Activated T-cell treated with anti-CD3 and anti-CD28 coated beads for 1 hour (primary cell): Measurements from ENCODE around the gene GCK.
"Not testable (repeated sequence)": the region's sequence is repeated elsewhere in the genome, so short reads cannot be mapped to it uniquely, and the experiment has no call there.

Source experiments
- DNase-seq: peaks from one replicate; pipeline ENCODE4 v3.0.0-alpha.2; 2020; ENCODE audit warnings: low read depth

The GCK gene

DNA sequence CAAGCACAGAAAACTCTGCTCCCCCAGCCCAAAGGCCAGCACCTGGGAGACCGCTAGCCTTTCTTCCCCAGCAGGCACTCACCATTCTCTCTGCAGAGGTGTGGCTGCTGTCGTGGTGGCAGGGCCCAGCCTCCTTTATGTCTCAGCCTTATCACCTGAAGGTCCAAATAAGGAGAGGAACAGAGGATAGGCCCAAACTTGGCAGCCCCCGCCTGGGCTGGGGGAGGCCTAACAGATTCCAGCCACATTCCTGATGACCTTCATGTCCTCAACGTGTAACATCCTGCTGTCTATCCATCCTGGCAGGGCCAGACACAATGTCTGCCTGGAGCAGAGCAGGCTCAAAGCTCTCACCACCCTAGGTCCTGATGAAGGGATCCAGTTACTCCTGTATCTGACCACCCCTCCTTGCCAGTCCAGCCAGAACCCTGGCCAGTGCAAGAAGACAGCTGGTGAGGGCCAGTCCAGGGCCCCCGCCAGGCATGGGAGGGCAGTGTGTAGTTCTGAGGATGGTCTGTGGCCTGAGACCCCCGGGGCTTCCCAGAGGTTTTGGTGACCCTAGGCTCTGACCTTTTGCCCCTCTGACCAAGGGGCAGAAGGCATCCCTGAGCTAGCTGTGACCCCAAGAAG is 47.9 kb downstream of the GCK start, which contains the start of gene MYL7:
Gene MYL7 (minus strand): TSS at position 112 of the 630 bp plus-strand sequence. CDS start 27 bp downstream, at position 85.
- DNase-seq = no peak

DNA sequence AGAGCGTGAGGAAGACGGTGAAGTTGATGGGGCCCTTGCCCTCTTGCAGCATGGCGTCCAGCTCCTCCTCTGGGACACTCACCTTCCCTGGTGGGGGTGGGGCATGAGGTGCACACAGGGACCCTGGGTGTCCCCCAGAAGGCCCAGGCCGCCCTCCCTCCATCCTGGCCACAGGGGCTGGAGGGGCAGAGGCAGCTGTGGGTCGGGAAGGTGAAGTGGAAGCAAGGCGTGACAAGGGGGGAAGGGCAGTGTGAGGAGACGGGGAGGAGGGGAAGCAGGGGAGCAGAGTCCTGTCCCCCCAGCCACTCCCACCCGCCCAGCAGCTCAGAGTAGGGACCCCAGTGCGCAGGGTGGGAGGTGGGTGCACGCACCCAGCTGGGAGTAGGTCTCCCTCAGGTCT is 48.9 kb downstream of the GCK start:
- DNase-seq = no peak

DNA sequence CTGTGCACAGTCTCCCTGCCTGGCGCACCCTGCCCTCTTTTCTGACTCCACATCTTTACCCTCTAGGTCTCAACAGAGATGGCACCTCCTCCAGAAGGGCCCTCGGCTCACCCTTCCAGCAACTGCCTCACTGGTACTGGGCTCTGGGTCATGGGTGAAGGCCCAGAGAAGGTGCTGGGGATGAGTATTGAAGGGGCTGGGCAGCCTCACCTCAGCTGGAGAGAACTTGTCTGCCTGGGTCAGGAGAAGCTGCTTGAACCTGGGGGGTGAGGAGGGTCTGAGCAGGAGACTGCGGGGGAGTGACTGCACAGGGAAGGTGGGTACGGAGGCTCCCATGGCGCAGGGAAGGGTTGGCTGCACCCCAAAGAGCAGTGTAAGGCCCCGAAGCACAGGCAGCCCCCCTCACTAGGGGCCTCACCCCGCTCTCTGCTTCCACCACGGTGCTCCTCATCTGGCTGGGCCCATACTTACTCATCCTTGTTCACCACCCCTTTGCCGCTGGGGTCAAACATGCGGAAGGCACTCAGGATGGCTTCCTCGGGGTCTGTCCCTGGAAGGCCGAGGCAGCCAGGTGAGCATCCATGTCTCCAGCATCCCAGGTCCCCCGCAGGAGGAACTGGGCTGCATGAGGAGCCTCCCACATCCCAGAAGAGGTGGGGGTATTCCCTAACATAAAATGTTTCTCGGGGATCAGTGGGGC is 49.8 kb downstream of the GCK start:
- DNase-seq = no peak

DNA sequence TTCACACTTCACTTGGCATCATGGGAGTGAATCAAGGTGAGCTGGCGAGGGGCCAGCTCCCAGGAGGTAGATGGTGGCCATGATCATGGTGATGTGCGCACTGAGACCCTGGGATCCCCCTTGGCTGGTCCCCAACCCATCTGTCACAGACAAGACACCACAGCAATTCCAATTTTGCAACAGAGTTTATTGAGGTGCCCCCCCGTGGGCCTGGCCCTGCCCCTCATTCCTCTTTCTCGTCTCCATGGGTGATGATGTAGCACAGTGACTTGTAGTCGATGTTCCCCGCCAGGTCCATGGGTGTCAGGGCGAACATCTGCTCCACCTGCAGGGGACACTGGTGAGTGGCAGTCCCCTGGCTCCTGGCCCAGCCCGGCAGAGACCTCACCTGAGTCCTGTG is 50.5 kb downstream of the GCK start:
- no peak for DNase-seq

DNA sequence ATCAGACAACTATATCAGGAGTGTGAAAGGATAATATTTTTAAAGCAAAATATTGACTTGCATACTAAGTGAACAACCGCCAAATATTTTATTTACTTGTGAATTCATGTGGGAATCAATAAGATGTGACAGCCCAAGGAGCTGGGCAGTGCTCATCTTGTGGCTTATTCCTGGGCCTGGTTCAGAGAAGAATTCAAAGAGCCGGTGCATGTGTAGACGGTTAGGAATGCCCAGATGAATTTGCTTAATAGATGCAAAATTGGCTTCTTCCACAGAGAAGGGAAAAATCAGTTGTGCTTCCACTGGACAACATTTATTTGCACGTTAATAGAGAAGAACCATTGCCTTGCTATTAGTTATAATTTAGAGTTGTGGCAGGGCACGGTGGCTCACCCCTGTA is 52.5 kb downstream of the GCK start:
- no peak for DNase-seq

DNA sequence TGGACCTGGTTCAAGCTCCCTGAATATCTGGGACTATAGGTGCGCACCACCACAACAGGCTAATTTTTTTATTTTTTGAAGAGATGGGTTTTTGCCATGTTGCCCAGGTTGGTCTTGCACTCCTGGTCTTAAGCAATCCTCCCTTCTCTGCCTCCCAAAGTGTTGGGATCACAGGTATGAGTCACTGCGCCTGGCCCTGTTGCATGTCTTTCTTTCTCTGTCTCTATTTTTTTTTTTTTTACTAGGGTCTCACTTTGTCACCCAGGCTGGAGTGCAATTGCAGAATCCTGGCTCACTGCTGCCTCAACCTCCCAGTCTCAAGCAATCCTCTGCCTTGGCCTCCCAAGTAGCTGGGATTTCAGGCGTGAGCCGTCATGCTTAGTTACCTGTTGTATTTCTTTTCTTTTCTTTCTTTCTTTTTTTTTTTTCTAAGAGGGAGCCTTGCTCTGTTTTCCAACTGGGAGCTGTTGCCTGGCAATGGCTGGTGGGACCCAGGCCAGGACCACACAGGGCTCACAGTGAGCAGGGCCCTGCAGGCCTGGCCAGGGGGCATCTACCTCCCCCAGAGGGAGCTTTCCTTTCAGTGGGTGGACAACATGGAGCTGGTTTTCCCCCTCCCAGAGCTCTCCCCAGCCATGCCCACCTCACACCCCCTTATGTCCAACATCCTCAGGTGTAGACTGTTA is 54.2 kb downstream of the GCK start:
- no peak for DNase-seq

DNA sequence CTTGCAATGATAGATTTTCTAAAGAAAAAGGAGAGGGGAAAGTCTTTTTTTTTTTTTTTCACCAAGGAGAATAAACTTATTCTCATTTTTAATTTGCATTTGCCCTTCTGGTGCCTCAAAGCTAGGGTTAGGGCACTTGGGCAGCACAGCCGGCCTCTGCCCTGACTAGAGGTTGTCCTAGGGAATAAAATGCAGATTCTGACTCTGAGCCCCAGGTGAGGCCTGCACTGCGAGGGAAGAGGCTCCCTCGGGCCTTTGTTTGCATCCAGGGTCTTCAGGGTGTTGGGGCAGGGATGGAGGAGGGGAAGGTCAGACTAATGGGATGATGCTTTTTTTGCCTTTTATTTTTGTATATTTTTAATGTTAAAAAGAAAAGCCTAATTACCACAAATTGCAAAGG is 55.9 kb downstream of the GCK start:
- DNase-seq = no peak

DNA sequence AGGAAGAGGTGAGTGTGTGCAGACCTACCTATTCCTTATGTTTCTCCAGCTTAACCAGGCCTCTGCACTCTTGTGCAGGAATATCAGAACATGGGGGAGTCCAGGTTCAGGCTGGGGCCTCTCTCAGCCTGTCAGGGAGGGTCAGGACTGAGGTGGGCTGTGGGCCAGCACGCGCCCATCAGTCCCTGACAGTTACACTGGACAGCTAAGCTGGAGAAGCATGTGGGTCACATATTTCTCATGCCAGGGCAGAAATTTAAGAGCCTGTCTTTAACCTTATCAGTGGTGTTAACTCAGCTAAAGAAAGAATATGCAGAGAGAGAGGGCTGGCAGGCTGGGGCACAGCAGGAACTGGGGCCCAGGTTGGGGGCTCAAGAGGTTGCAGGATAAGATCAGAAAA is 57.2 kb downstream of the GCK start:
- no peak for DNase-seq

DNA sequence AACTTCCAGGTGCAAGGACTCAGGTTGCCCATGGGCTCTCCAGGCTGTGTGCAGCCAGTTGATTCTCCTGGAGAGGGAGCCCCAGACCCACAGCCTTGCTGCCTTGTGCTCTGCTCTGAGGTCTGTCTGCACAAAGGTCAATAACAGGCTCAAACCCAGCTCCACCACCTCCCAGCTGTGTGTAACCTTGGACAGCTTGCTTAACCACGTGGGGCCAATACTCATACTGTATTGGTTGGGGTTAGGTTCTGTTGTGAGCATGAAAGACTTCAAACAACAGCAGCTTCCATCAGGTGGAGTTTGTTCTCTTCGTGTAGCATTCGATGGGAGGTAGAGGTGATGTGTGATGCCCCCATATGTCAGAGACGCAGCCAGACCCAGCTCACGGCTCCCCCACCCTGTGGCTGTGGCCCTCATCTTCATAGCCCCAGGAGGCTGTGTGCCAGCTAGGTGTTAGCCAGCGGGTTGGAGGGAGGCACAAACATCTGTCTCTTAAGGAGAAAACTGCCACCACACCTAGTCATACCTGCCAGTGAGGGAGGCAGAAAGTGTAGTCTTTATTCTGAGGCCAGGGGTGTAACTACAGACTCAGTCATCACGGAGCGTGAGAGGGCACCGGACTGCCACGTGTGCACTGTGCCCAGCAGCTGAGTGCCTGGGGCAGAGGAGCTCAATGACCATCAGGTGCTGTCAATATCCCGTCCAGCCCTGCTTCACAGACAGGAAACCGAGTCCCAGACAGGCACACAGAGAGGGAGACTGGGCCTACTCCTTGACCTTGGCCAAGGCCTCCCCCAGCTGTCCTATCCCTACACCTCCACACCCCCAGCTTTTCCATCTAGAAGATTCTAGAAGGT is 57.8 kb downstream of the GCK start:
- DNase-seq = no peak

DNA sequence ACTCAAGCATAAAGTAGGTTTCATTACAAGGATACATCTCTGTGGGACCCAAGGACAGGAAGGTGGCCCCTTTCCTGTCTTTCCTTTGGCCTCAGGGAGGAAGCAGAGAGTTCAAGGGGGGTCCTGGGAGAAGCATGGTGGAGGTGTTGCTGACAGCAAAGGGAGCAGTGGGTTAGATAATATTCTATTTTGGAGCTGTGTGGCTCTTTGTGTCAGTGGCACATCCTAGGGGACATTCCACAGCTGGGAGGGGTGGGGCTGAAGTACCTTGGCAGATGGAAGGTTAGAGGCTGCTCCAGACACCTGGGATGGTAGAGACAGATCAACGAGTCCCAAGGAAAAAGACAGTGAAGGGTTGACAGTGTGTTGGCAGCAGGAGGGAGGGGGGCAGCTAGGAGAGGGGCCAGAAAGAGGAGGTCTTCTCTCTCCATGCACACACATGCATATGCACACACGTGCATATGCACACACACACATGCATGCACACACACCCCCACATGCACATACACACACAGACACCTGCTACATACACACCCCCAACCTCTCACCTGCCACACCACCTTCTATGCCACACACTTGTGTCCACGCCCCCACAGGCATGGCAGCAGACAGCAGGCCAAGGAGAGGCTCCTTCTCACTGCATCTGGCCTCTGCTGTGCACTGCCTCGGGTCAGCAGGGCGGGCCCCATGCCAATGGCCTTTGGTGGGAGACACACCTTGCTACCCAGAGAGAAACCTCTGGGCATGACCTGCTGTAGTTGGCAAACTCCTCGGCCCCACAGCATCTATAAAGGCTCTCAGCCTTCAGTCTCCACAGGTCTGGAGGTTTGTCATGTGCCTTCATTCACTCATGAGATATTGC is 60.3 kb downstream of the GCK start:
- no peak for DNase-seq

DNA sequence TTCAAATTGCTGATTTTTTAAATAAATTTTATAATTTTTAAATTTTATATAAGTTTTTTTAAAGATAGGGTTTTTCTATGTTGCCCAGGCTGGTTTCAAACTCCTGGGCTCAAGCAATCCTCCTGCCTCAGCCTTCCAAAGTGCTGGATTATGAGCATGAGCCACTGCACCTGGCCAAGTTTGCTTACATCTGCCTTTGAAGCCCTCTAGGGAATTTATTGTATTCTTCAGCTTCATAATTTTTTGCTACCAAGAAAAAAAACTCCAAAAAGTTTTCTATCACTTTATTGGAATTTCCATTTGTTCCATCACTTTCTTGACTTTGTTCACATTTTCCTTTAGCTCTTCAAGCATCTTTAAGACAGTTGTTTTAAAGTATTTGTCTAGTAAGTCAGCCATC is 62.1 kb downstream of the GCK start:
- DNase-seq = no peak

DNA sequence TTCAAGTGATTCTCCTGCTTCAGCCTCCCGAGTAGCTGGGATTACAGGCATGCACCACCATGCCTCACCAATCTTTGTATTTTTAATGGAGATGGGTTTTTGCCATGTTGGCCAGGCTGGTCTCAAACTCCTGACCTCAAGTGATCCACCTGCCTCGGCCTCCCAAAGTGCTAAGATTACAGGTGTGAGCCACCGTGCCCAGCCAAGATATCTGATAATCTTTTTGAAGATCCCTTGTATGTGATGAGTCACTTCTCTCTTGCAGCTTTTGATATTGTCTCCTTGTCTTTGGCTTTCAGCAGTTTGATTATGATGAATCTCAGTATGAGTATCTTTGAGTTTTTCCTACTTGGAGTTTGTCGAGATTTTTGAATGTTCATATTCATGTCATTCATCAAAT is 62.7 kb downstream of the GCK start:
- not testable (repeated sequence) for DNase-seq

DNA sequence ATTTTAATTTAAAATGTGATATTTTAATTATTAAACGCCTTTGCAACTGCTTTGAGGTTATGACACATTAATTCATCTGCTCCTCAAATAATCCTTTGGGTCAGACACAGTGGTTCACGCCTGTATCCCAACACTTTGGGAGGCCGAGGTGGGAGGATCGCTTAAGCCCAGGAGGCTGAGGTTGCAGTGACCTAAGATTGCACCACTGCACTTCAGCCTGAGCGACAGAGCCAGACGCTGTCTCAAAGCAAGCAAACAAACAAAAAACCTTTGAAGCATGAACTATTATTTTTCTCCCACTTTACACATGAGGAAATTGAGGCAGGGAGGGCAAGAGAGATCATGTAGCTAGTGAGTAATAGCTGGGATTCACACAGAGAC is 64.4 kb downstream of the GCK start:
- no peak for DNase-seq

DNA sequence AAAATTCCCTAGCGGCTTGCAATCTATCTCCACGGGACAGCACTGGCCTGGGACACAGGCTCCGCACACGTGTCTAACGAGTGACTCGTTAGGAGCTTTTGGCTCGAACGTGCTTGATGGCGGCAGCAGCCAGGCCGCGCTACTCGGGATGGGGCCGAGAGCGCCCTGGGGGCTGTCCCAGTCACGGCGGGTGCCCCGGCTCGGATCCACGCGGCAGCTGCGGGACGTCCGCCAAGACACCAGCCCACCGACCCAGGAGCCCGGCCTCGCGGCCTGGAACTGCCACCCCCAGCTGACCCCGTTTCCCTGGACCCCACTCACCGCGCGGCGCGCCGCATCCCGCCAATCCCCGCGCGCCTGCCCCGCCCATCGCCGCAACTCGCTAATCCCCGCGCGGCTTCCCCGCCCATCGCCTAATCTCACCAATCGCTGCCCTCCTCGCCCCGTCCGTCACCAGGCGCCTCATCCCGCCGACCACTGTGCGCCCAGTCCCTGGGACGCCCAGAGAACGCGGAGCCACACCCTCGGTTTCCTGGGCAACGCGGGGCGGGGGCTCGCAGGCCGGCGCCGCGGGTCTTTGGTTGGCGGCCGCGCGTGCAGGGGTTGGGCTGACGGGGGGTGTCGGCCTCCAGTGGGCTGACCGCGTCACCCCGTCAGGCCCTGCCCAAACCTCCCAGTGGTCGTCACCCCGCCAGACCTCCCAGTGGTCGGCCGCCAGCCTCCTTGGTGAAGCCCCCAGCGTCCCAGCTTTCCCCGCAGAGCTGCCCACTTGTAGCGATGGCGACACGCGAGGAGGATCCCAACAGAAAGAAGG is 65.8 kb downstream of the GCK start, which contains the start of gene POLD2:
Gene POLD2 (minus strand): TSS at position 359 of the 814 bp plus-strand sequence. CDS start 1,495 bp downstream, outside the sequence.
- peak; percentile 93 for DNase-seq

DNA sequence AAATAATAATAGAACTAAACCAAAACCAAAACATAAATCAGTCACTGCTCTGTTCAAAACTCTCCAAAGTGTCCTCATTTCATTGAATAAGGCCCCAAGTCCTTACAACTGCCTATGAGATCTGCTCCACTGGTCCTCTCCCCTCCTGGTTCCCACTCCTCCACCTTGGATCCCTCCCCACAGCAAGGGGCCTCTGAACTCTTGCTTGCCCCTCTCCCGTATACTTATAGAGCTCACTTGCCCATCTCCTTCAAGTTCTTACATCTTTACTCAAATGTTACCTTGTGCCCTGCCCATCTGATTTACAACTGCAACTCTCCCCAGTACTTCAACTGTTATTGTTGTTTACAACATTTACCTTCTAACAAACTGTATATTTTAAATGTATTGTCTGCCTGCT is 66.7 kb downstream of the GCK start:
- no peak for DNase-seq

DNA sequence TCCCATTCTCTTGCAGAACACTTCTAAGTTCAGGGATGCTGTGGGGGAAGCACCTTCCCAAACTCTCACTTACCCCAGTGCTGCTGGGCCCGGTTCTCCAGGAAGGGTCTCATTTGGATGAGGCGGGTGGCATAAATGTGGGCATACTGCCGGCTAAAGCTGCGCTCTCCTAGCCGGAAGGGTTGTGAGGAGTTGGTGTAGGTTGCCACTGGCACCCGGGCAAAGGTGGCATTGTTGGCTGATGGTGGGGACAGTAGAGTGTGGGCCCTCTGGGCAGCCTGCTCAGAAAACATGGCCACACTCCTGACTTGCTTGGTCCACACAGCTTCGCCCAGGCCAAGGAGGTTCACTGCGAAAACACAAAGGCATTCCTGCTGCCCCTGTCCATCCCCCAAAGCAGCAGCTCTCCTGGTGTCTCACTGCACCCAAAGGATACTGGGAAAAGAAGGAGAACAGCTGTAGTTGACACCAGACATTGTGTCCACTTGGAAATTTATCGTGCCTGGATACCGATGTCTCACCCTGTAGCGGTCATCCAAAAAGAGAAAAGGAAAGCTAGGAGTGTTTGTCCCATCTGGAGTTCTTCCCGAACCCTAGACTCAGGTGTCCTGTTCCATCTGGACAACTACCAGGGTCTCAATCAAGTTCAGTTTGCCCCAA is 67.3 kb downstream of the GCK start:
- DNase-seq = no peak

DNA sequence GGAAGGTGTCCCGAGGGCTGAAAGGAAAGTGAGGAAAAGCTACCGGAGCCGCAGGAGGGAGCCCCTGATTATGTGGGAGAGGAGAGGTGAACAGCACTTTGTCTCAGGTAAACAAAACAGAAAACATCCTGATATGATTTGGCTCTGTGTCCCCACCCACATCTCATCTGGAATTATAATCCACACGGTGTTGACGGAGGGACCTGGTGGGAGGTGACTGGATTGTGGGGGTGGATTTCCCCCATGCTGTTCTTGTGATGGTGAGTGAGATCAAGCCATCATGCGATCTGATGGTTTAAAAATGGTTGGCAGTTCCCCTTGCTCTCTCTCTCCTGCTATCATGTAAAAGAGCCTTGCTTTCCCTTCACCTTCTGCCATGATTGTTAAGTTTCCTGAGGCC is 68.8 kb downstream of the GCK start:
- no peak for DNase-seq

DNA sequence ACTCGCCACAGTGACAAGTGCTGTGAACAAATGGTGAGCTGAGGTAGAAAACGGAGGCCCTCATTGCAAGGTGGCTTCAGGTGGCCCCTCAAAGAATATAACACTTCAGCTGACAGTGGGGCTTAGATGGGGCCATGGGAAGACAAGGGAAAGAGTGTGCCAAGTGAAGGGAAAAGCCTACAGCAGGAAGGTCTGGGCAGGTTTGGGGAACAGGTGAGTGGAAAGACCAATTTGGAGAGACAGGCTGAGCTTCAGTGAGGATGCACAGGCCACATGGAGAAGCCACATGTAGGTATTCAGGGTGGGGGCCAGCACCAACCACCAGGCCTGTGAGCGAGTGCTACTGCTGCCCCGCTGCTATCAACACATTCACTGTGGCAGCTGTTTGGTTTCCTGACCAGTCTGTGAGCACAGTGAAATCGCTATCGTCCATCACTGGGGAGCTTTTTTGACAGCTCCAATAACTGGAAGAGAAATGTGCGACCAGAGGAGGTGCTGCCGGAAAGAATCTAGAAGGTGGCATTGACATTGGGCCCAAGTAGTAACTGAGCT is 69.3 kb downstream of the GCK start:
- DNase-seq = no peak

DNA sequence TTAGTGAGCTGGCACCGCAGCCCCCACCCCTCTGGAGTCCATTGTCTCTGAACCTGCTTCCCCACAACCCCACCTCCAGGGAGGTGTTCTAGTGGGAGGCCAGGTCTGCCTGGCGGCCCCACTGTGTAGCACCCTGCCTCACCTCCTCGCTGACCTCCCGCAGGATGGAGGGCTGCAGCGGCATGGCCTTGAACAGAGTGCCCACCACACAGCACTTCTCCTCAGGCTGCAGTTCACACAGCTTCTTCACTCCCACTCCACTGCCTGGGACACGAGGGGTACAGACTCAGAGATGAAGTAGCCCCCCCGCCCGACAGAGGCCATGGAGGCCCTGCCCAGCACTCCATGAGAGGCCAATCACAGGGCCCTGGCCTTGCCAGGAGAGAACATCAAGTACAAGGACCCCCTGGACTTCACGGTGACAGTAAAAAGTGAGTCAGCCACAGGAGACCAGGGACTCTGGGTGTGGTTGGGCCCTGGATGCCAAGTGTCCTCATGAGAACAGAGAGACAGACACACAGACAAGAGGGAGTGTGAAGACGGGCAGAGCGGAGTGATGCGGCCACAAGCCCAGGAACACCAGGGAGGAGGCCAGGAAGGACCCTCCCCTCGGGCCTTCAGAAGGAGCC is 71.3 kb downstream of the GCK start:
- DNase-seq = no peak
